MM.1S (cell line): ENCODE measurements around the gene GPHN.

ENCODE experiments used
- DNase-seq: peaks from one replicate; pipeline ENCODE4 v3.0.0-alpha.2; 2015
- H2AFZ ChIP-seq: fragments of 300-600 bp; sonication (generic); 2 replicates; pipeline ENCODE4 v1.6.0; 2016; ENCODE audit warnings: antibody characterized with exemption, low read length
- H3F3A ChIP-seq: fragments of 300-600 bp; sonication (generic); 2 replicates; pipeline ENCODE4 v1.6.1; 2016; ENCODE audit warnings: mild to moderate bottlenecking, antibody characterized with exemption, low read length, moderate library complexity, mixed read lengths; ENCODE audit not compliant: insufficient read depth
- H3K27ac ChIP-seq: fragments of 300-600 bp; sonication (generic); 2 replicates; pipeline ENCODE4 v1.5.1; 2016; ENCODE audit warnings: mild to moderate bottlenecking, low read length
- H3K27me3 ChIP-seq: fragments of 300-600 bp; sonication (generic); replicated peaks from 2 replicates; pipeline ENCODE4 v1.6.0; 2016; ENCODE audit warnings: low read length; ENCODE audit not compliant: insufficient read depth
- H3K36me3 ChIP-seq: fragments of 300-600 bp; sonication (generic); replicated peaks from 2 replicates; pipeline ENCODE4 v1.6.1; 2016; ENCODE audit warnings: mild to moderate bottlenecking, low read length, mixed read lengths; ENCODE audit not compliant: insufficient read depth
- H3K4me1 ChIP-seq: fragments of 300-600 bp; sonication (generic); 2 replicates; pipeline ENCODE4 v1.6.1; 2016; ENCODE audit warnings: low read length, mixed read lengths
- H3K4me2 ChIP-seq: fragments of 300-600 bp; sonication (generic); 2 replicates; pipeline ENCODE4 v1.6.0; 2016; ENCODE audit warnings: low read depth, low read length
- H3K4me3 ChIP-seq: fragments of 300-600 bp; sonication (generic); 2 replicates; pipeline ENCODE4 v1.5.1; 2016; ENCODE audit warnings: low read length, mixed read lengths
- H3K79me2 ChIP-seq: fragments of 300-600 bp; sonication (generic); 2 replicates; pipeline ENCODE4 v1.6.1; 2016; ENCODE audit warnings: mixed run types, low read length, mixed read lengths
- H3K9ac ChIP-seq: fragments of 300-600 bp; sonication (generic); 2 replicates; pipeline ENCODE4 v1.6.1; 2016; ENCODE audit warnings: low read length, mixed read lengths
- H3K9me2 ChIP-seq: fragments of 300-600 bp; sonication (generic); replicated peaks from 2 replicates; pipeline ENCODE4 v1.6.1; 2016; ENCODE audit warnings: mild to moderate bottlenecking, low read length, mixed read lengths; ENCODE audit not compliant: insufficient read depth
- H3K9me3 ChIP-seq: fragments of 300-600 bp; sonication (generic); replicated peaks from 2 replicates; pipeline ENCODE4 v1.6.1; 2016; ENCODE audit warnings: mild to moderate bottlenecking, low read length, mixed read lengths; ENCODE audit not compliant: insufficient read depth
- H4K20me1 ChIP-seq: fragments of 300-600 bp; sonication (generic); 2 replicates; pipeline ENCODE4 v1.6.1; 2016; ENCODE audit warnings: mild to moderate bottlenecking, low read length, moderate library complexity, mixed read lengths; ENCODE audit not compliant: insufficient read depth
- EZH2 ChIP-seq: fragments of 300-600 bp; sonication (generic); optimal IDR thresholded peaks from 2 replicates; pipeline ENCODE3; 2017; ENCODE audit warnings: low read depth, mild to moderate bottlenecking, antibody characterized with exemption, low read length, mixed read lengths
- EZH2phosphoT487 ChIP-seq: fragments of 300-600 bp; sonication (generic); IDR thresholded peaks from 2 replicates; pipeline ENCODE4 v1.6.1; 2018; ENCODE audit warnings: antibody characterized with exemption, low read length
- TF ChIP-seq, protein P1 (sequence below): fragments of 300-600 bp; sonication (generic); IDR thresholded peaks from 2 replicates; pipeline ENCODE4 v1.5.1; 2016; ENCODE audit warnings: antibody characterized with exemption, low read length, mixed read lengths

The GPHN gene

DNA sequence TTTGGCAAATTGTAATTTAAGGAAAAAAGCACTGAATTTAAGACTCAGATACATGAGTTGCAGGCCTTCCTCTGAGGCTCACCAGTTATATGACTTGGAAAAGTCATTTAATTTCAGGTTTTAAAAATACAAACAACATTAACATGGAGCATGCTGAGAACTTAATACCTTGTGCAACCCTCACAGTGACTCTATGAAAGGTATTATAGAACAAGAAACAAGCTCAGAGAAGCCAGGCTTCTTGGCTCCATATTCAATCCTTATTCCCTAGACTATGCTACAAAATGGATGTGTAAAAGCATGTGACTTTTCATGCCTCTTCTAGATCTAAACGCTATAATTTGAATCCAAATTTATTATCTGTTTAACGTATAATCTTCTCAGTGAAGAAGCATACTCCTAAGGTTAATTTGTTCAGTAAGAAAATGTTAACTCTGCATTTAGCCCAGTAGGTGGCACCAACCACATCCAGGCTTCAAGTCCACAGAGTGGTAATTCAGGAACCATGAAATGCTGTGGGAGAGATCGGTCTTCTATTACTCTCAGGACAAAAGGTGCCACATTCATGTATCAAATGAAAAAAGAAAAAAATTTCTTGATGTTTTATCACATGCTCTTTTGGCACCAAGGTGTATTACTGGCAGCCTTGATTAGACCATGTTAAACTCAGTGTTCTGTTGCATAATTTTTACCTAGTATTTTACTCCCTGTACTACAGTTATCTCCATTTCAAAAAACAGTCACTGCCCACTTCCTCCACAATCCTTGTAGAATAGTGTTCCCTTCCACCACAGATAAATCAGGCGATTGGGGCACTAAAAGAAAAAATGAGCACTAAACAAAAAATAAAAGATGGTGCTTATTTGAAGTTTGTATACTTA, 12.5 kb upstream of the GPHN start:
- Histone ChIP-seq H3K9me2 (no peaks in the 10 kb centered on the region), H3K4me2 (no peak overlapping the region), H3K4me1 (no peaks in the 10 kb centered on the region), H3K27ac (no peak overlapping the region), H3K4me3 (no peak overlapping the region), H4K20me1 (no peaks in the 10 kb centered on the region), H3K79me2 (no peaks in the 10 kb centered on the region), H3K9me3 (no peaks in the 10 kb centered on the region), H2AFZ (no peak overlapping the region), H3K36me3 (no peaks in the 10 kb centered on the region), H3K27me3 (no peaks in the 10 kb centered on the region), H3K9ac (no peak overlapping the region), H3F3A (no peaks in the 10 kb centered on the region)
- TF ChIP-seq EZH2phosphoT487, result no peak
- TF ChIP-seq, protein P1, sequence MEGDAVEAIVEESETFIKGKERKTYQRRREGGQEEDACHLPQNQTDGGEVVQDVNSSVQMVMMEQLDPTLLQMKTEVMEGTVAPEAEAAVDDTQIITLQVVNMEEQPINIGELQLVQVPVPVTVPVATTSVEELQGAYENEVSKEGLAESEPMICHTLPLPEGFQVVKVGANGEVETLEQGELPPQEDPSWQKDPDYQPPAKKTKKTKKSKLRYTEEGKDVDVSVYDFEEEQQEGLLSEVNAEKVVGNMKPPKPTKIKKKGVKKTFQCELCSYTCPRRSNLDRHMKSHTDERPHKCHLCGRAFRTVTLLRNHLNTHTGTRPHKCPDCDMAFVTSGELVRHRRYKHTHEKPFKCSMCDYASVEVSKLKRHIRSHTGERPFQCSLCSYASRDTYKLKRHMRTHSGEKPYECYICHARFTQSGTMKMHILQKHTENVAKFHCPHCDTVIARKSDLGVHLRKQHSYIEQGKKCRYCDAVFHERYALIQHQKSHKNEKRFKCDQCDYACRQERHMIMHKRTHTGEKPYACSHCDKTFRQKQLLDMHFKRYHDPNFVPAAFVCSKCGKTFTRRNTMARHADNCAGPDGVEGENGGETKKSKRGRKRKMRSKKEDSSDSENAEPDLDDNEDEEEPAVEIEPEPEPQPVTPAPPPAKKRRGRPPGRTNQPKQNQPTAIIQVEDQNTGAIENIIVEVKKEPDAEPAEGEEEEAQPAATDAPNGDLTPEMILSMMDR, result peak; percentile 59
- peak; percentile 53 for DNase-seq

DNA sequence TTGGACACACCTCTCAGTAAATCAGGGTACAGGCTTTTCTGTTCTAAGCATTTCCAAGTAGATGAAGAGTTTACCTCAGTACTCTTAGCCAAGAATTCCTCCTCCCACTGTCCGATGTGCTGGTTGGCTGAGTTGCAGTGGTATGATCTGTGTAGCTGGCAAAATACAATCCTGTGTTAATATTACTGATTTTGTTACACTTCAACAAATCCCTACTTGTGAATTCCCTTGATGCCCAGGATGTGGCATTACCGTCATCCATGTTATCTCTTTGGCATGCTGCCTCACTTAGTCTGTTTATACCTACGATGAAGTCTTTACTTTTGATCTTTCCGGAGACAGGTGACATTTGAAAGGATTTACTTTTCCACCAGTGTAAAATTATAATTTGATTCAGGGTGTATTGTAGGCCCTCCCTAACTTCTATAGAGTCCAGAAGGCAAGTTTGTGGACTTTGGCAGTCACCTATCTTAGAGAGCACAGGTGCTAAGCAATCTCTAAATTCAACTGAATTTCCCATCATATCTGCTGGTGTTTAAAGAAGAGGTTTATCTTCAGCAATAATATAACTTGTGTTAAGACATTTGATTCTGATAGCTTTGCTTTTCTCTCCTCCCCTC, 11.6 kb upstream of the GPHN start:
- no peak for DNase-seq
- Histone ChIP-seq H4K20me1 (no peaks in the 10 kb centered on the region), H3K4me1 (no peaks in the 10 kb centered on the region), H3K9ac (no peak overlapping the region), H3K36me3 (no peaks in the 10 kb centered on the region), H3K9me3 (no peaks in the 10 kb centered on the region), H3K4me3 (no peak overlapping the region), H2AFZ (no peak overlapping the region), H3K27ac (no peak overlapping the region), H3K9me2 (no peaks in the 10 kb centered on the region), H3K4me2 (no peak overlapping the region), H3F3A (no peaks in the 10 kb centered on the region), H3K27me3 (no peaks in the 10 kb centered on the region), H3K79me2 (no peaks in the 10 kb centered on the region)
- TF ChIP-seq EZH2phosphoT487, result no peak

DNA sequence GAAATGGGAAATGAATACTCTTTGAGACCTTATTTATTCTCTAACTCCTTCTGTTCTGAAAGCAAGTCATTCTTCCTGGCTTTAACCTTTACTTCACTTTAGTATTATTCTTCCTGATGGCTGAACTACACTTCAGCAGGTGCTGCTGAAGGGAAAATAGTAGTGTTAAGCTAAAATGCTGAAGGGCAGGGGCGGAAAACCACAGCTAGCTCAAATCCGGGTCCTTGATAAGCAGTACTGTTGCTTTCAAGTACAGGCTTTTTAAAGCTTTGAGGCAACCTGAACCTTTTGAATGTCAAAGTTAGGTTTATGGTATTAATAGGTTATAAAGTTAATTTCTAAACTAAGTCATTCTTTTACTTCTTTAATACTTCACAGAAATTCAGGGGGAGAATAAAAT, 11.0 kb upstream of the GPHN start:
- Histone ChIP-seq H3K4me2 (no peak overlapping the region), H4K20me1 (no peaks in the 10 kb centered on the region), H3K9ac (no peak overlapping the region), H3K36me3 (no peaks in the 10 kb centered on the region), H3K4me3 (no peak overlapping the region), H3K9me2 (no peaks in the 10 kb centered on the region), H3K27ac (no peak overlapping the region), H3K4me1 (no peaks in the 10 kb centered on the region), H3K9me3 (no peaks in the 10 kb centered on the region), H3K27me3 (no peaks in the 10 kb centered on the region), H3F3A (no peaks in the 10 kb centered on the region), H3K79me2 (no peaks in the 10 kb centered on the region), H2AFZ (no peak overlapping the region)
- peak; percentile 16 for DNase-seq
- TF ChIP-seq EZH2, result no peak
- no peak for TF ChIP-seq EZH2phosphoT487
- TF ChIP-seq, protein P1, result no peak

DNA sequence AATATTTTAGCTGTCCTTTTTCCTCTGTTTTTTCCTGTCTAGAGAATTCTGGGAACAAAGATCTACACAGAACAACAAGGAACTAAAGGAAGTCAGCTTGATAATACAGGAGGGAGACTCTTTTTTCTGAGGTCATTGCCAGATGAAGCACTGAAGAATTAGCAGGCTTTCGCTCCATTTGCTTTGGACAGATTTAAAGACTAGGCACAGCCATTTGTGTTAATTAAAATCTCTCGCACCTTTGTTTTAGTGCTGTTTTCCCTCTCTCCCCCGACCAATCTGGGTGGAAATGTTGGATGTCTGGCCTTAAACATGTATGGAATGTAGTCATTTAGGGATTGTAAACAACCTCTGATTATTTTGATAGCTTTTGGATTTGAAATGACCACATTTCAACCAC, 9.6 kb upstream of the GPHN start:
- Histone ChIP-seq H3K27me3 (no peaks in the 10 kb centered on the region), H3K4me1 (no peaks in the 10 kb centered on the region), H3F3A (no peaks in the 10 kb centered on the region), H4K20me1 (no peaks in the 10 kb centered on the region), H3K36me3 (no peaks in the 10 kb centered on the region), H3K9me2 (no peaks in the 10 kb centered on the region), H3K79me2 (no peaks in the 10 kb centered on the region), H3K4me2 (no peak overlapping the region), H2AFZ (no peak overlapping the region), H3K27ac (no peak overlapping the region), H3K4me3 (no peak overlapping the region), H3K9ac (no peak overlapping the region), H3K9me3 (no peaks in the 10 kb centered on the region)
- no peak for DNase-seq
- TF ChIP-seq, protein P1, result no peak
- TF ChIP-seq EZH2phosphoT487 (no peak), EZH2 (no peak)
